Stimulated activated naive CD8-positive, alpha-beta T cell treated with anti-CD3 and anti-CD28 coated beads, Interleukin-15, Interleukin-2, amounts not matched to agents 100 ng/mL and 50 ng/mL, for 24 hours (primary cell): ENCODE data around the gene MAML3.

ENCODE experiments used
- H3K27ac Mint-ChIP-seq: one replicate; pipeline ENCODE4 v1.8.0; 2021; ENCODE audit warnings: mild to moderate bottlenecking, mixed read lengths
- H3K27me3 Mint-ChIP-seq: one replicate; pipeline ENCODE4 v1.8.0; 2021; ENCODE audit warnings: mixed read lengths
- H3K36me3 Mint-ChIP-seq: one replicate; pipeline ENCODE4 v1.8.0; 2021; ENCODE audit warnings: low read depth, mixed read lengths
- H3K4me1 Mint-ChIP-seq: one replicate; pipeline ENCODE4 v1.8.0; 2021; ENCODE audit warnings: low read depth, mixed read lengths
- H3K4me3 Mint-ChIP-seq: one replicate; pipeline ENCODE4 v1.8.0; 2021; ENCODE audit warnings: mild to moderate bottlenecking, mixed read lengths
- H3K9me3 Mint-ChIP-seq: one replicate; pipeline ENCODE4 v1.8.0; 2021; ENCODE audit warnings: mixed read lengths

The MAML3 gene

DNA sequence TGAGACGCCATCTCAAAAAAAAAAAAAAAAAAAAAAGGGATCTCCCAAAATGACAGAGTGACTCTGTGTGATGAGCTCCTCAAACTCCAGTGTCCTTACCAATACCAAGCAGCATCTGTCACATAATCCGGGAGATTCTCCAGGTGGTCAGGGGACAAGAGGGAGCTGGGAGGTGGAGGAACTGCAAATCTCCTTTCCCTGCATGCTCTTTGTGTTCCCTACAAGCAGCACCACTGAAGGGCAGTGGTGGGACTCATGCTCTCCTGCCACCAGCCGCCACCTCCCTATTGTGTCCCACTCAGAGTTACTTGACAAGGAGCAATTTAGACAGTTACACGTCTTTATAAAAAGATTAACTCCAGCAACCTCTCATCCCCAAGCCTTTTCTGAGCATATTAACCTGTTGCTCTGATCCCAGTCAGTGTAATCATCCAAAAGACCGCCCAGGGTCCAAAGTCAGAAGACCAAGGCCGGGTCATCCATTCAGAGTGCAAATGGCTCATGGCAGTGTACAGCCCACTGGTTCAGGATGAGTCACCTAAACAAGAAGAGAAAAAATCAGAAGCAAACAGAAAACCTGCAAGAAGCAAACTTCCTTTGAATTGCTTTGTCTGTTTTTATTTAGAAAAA lies 464.8 kb downstream of the MAML3 start:
- Mint-ChIP-seq H3K27me3 (no peaks in the 10 kb centered on the region), H3K27ac (no peak overlapping the region), H3K4me1 (no peaks in the 10 kb centered on the region), H3K4me3 (no peak overlapping the region), H3K9me3 (peaks cover 5% of the 10 kb centered on the region), H3K36me3 (no peaks in the 10 kb centered on the region)

- Mint-ChIP-seq H3K36me3 (no peaks in the 10 kb centered on the region), H3K4me1 (no peaks in the 10 kb centered on the region), H3K27ac (no peak overlapping the region), H3K27me3 (no peaks in the 10 kb centered on the region), H3K9me3 (peaks cover 5% of the 10 kb centered on the region), H3K4me3 (no peak overlapping the region)
Measured at GRCh38 chr4:139686988-139687387, 467.0 kb downstream of the MAML3 start.

- H3K27ac Mint-ChIP-seq = no peak overlapping the region
- H3K36me3 Mint-ChIP-seq = no peaks in the 10 kb centered on the region
- H3K27me3 Mint-ChIP-seq = no peaks in the 10 kb centered on the region
- no peaks in the 10 kb centered on the region for H3K4me1 Mint-ChIP-seq
- peaks cover 5% of the 10 kb centered on the region for H3K9me3 Mint-ChIP-seq
- H3K4me3 Mint-ChIP-seq = no peak overlapping the region
Measured at GRCh38 chr4:139686130-139686529, 467.9 kb downstream of the MAML3 start.

DNA sequence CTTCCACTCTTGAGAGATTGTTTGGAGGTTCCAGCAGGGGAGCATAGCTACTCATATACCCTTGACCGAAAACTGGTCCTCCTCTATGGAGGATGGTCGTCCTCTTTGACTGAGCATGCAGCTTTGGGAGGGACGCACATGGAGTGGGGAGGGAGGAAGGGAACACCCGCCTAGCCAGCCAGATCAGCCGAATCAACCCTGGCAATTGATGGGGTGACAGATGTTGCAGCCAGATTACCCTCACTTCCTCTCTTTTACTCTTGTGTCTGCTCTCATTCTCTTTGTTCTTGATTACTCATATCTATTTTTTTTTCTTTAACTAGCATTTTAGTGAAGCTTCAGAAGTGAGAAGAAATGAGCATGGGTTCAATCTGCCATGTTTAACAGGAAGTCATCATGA lies 468.8 kb downstream of the MAML3 start:
- Mint-ChIP-seq H3K36me3 (no peaks in the 10 kb centered on the region), H3K27ac (no peak overlapping the region), H3K9me3 (peaks cover 5% of the 10 kb centered on the region)

DNA sequence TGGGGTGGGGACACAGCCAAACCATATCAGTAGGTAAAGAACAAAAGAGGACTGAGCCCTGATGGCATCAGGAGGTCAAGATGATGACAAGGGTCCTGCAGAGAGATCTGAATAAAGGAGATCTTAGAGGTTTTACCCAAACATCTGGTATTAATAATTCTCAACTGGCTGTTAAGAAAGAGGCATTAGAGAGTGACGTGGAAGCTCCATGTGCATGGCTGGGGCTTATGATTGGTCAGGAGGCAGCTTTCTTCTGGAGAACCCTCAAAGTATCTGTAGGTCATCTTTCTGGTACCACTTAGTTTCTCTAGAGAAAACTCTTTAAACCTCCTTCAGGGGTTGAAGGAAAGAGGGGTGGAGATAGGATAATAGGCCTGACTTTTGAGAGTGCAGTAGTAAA lies 469.6 kb downstream of the MAML3 start:
- Mint-ChIP-seq H3K27ac (no peak overlapping the region), H3K27me3 (no peaks in the 10 kb centered on the region), H3K9me3 (peaks cover 5% of the 10 kb centered on the region), H3K4me3 (no peak overlapping the region), H3K4me1 (no peaks in the 10 kb centered on the region), H3K36me3 (no peaks in the 10 kb centered on the region)

More for the DNA sequence above, 468.8 kb downstream of the MAML3 start:
- H3K4me3 Mint-ChIP-seq = no peak overlapping the region
- no peaks in the 10 kb centered on the region for H3K27me3 Mint-ChIP-seq
- no peaks in the 10 kb centered on the region for H3K4me1 Mint-ChIP-seq

DNA sequence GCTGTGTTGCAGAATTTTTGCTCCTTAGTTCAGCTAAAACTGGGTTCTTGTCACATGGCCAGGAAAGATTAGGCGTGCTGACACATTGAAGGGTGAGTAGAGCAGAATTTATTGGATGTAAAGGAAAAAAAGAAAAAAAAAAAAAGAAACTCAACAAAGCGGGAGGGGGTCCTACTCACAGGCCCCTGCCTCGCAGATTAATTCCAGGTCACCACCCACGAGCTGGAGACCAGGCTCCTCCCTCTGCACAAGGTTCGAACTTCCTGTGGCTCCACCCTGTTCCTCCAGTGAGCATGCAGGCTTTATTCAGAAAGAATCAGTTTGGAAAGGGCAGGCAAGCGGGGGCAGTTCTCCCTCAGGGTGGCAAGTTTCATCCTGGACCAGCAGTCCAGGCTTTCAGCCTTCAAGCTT lies 471.2 kb downstream of the MAML3 start:
- no peaks in the 10 kb centered on the region for H3K4me1 Mint-ChIP-seq
- H3K36me3 Mint-ChIP-seq = no peaks in the 10 kb centered on the region
- no peak overlapping the region for H3K4me3 Mint-ChIP-seq
- H3K27ac Mint-ChIP-seq = no peak overlapping the region
- H3K9me3 Mint-ChIP-seq = peaks cover 5% of the 10 kb centered on the region
- H3K27me3 Mint-ChIP-seq = no peaks in the 10 kb centered on the region

DNA sequence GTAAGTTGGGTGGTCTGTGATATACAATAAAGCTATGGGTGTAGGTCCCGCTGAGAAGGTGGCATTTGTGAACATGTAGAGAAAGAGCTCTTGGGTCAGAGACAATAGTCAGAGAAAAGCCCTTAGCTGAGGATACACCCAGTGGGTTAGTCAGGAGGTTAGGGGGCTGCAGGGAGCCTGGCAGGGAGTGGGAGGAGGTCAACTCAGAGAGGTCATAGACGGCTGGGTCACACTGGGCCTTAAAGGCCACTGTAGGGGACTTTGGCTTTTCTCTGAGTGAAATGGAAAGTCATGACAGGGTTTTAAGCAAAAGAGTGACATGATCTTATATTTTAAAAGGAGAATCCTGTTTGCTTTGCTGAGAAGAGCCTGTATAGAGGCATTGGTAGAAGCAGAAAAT lies 471.7 kb downstream of the MAML3 start:
- Mint-ChIP-seq H3K4me1 (no peaks in the 10 kb centered on the region), H3K27ac (no peak overlapping the region), H3K36me3 (no peaks in the 10 kb centered on the region), H3K9me3 (peaks cover 5% of the 10 kb centered on the region), H3K27me3 (no peaks in the 10 kb centered on the region), H3K4me3 (no peak overlapping the region)

- Mint-ChIP-seq H3K27me3 (no peaks in the 10 kb centered on the region), H3K4me1 (no peaks in the 10 kb centered on the region), H3K4me3 (no peak overlapping the region), H3K36me3 (no peaks in the 10 kb centered on the region), H3K9me3 (no peaks in the 10 kb centered on the region), H3K27ac (no peak overlapping the region)
Measured at GRCh38 chr4:139676913-139677585, 476.9 kb downstream of the MAML3 start.

GRCh38 chr4:139676365-139676764 lies 477.6 kb downstream of the MAML3 start:
- Mint-ChIP-seq H3K4me1 (no peaks in the 10 kb centered on the region), H3K27me3 (no peaks in the 10 kb centered on the region), H3K27ac (no peak overlapping the region), H3K9me3 (no peaks in the 10 kb centered on the region), H3K36me3 (no peaks in the 10 kb centered on the region), H3K4me3 (no peak overlapping the region)

DNA sequence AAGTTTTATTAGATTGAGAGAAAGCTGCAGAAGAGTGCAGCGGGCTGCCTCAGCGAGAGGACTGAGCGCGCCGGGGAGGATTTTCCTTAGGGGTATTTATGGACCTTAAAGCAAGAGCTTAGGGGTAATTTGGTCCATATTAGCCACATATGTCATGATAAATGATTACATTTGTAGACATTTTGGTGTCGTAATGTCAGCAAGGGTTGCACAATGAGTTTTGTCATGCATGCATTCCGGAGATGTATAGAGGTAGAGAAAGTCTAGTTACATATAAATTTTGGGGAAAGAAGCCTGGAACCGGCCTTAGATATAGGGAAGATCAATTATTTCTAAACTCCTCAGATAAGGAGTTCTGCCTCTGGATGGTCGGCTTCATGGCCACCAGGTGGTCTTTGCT lies 478.3 kb downstream of the MAML3 start:
- Mint-ChIP-seq H3K36me3 (no peaks in the 10 kb centered on the region), H3K27ac (no peak overlapping the region), H3K4me3 (no peak overlapping the region), H3K9me3 (no peaks in the 10 kb centered on the region), H3K4me1 (no peaks in the 10 kb centered on the region), H3K27me3 (no peaks in the 10 kb centered on the region)

DNA sequence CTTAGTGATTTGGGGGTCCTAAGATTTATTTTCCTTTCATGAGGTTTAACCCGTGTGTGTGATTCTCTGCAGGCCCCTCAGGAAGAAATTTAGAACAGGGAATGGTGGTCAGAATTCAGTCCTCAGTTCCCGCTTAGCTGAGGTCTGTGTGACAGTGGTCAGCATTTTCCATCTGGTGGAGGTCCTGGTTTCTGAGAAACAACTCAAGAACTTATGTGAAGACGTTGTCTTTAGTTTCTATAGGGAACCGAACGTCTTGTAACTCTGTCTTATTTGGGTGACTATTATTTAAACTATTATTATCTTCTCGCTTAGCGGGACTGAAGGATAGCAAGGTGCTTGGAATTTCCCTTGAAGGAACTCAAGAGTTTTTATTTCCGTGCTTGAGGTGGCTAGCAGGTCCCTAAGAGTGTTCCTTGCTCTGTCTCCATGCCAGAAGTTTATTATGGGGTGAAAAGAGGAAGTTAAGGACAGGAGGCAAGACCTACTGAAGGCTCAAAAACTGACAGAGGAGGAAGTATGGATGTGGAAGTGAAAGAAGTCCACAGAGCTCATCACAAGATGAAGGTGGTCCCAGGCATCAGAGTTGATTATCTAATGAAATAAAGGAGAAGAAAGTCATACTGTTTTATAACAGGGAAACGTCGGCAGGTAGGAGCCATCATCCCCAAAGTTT lies 479.0 kb downstream of the MAML3 start:
- no peaks in the 10 kb centered on the region for H3K27me3 Mint-ChIP-seq
- no peaks in the 10 kb centered on the region for H3K36me3 Mint-ChIP-seq
- H3K27ac Mint-ChIP-seq = no peak overlapping the region
- no peak overlapping the region for H3K4me3 Mint-ChIP-seq
- H3K4me1 Mint-ChIP-seq = no peaks in the 10 kb centered on the region
- no peaks in the 10 kb centered on the region for H3K9me3 Mint-ChIP-seq

GRCh38 chr4:139672732-139673131 lies 481.3 kb downstream of the MAML3 start:
- no peaks in the 10 kb centered on the region for H3K4me1 Mint-ChIP-seq
- H3K36me3 Mint-ChIP-seq = no peaks in the 10 kb centered on the region
- H3K9me3 Mint-ChIP-seq = no peaks in the 10 kb centered on the region
- no peak overlapping the region for H3K27ac Mint-ChIP-seq
- H3K4me3 Mint-ChIP-seq = no peak overlapping the region
- no peaks in the 10 kb centered on the region for H3K27me3 Mint-ChIP-seq

DNA sequence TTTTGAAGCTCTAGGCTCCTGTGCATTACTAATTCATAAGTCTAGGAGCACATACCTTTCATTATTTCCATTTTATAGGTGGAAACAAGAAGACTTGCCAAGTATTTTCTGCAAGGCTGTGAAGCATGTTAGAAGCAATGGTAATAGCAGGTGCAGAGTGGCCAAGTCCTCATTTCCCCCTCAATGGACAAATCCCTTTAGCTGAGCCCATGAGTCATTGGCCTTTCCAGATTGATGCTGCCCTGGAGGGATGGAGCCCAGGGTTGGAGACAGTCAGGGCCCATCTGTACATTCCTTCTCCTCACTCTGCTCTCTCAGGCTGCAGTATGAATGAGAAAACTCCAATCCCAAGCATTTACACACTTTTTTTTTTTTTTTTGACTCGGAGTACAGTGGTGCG lies 481.8 kb downstream of the MAML3 start:
- H3K36me3 Mint-ChIP-seq = no peaks in the 10 kb centered on the region
- no peak overlapping the region for H3K27ac Mint-ChIP-seq
- H3K27me3 Mint-ChIP-seq = no peaks in the 10 kb centered on the region

GRCh38 chr4:139670775-139671174 lies 483.2 kb downstream of the MAML3 start:
- Mint-ChIP-seq H3K4me1 (peaks cover 12% of the 10 kb centered on the region), H3K27ac (no peak overlapping the region)

More for the DNA sequence above, 481.8 kb downstream of the MAML3 start:
- H3K4me1 Mint-ChIP-seq = no peaks in the 10 kb centered on the region
- H3K4me3 Mint-ChIP-seq = no peak overlapping the region
- no peaks in the 10 kb centered on the region for H3K9me3 Mint-ChIP-seq

DNA sequence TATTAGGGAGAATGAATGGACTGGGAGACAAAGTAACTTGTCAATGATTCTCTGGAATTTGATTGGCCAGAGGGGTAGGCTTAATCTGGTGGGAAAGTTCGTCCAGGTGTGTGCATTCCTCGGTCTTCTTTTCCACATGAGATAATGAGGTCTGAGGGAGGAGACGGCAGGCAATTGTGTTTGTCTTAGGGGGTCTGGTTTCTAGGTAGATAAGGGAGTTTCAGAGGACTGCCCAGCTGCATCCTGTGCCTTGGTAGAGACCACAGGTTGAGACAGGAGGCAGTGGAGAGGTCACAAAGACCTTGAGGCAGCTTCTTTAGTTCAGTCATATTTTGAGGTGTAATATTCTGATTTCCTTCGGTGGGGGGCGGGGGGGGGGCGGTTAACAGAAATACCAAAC lies 484.1 kb downstream of the MAML3 start:
- H3K4me3 Mint-ChIP-seq = no peak overlapping the region
- H3K27ac Mint-ChIP-seq = no peak overlapping the region

More at GRCh38 chr4:139670775-139671174, 483.2 kb downstream of the MAML3 start:
- Mint-ChIP-seq H3K27me3 (no peaks in the 10 kb centered on the region), H3K4me3 (no peak overlapping the region), H3K9me3 (no peaks in the 10 kb centered on the region), H3K36me3 (no peaks in the 10 kb centered on the region)

More for the DNA sequence above, 484.1 kb downstream of the MAML3 start:
- Mint-ChIP-seq H3K4me1 (peaks cover 20% of the 10 kb centered on the region), H3K36me3 (no peaks in the 10 kb centered on the region), H3K9me3 (no peaks in the 10 kb centered on the region), H3K27me3 (no peaks in the 10 kb centered on the region)
